GM12873 (cell line): ENCODE results near the gene EPB41L2.

Source experiments
- TF ChIP-seq, protein P1 (sequence below): IDR thresholded peaks from 2 replicates; pipeline ENCODE4 v1.5.1; 2012; ENCODE audit warnings: low read depth, mild to moderate bottlenecking, moderate library complexity, low read length, control low read depth; ENCODE audit not compliant: insufficient read depth; ENCODE audit errors: missing control alignments

EPB41L2 gene

DNA sequence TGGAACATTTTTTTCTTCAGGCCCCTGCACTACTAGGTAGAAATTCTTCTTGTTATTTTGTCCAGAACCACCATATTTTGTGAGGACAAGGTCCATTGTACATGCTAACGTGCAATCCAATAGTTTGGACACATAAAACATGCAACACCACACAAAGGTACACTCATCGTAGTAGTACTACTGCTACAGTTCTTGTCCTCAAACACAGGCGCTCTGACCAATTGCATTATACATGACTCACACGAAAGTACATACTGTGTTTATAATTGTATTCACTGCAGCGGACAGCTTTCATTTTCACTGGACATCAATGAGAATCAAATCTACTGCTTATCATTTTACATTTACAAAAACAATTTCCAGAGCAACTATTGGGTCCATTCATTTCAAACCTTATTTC is 251.1 kb downstream of the EPB41L2 start:
- TF ChIP-seq, protein P1, sequence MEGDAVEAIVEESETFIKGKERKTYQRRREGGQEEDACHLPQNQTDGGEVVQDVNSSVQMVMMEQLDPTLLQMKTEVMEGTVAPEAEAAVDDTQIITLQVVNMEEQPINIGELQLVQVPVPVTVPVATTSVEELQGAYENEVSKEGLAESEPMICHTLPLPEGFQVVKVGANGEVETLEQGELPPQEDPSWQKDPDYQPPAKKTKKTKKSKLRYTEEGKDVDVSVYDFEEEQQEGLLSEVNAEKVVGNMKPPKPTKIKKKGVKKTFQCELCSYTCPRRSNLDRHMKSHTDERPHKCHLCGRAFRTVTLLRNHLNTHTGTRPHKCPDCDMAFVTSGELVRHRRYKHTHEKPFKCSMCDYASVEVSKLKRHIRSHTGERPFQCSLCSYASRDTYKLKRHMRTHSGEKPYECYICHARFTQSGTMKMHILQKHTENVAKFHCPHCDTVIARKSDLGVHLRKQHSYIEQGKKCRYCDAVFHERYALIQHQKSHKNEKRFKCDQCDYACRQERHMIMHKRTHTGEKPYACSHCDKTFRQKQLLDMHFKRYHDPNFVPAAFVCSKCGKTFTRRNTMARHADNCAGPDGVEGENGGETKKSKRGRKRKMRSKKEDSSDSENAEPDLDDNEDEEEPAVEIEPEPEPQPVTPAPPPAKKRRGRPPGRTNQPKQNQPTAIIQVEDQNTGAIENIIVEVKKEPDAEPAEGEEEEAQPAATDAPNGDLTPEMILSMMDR = no peak

DNA sequence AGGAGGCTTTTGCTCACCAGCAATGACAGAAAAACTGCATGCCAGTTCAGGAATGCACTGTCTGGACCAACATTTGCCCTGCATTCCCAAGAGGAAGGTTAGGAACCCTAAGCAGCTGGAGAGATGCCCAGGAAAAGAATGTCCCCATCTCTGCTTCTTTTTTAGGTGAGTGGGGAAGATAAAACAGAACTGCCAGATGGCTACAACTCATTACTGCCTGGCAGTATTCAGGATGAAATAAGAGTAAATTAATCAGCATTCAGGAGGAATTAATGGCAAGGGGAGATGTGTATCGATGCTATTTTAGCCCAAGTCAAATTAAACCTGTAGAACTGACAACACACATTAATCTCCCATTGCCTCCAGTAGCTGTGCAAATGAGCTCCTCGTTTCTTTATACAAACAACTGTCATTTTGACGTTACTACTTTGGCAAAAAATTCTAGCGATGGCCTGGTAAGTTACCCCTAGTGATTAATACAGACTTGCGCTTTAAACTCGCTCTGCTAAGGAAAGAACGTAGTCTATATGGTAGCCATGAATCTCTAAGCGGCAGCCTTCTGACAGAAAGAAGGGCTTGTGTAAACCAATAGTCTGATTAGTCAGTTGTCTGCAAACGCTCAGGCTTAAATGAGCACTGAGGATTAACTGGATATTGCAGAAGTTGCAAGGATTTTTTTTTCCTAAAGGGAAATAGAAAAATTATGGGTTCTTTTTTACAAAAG is 252.6 kb downstream of the EPB41L2 start:
- TF ChIP-seq, protein P1 = no peak

DNA sequence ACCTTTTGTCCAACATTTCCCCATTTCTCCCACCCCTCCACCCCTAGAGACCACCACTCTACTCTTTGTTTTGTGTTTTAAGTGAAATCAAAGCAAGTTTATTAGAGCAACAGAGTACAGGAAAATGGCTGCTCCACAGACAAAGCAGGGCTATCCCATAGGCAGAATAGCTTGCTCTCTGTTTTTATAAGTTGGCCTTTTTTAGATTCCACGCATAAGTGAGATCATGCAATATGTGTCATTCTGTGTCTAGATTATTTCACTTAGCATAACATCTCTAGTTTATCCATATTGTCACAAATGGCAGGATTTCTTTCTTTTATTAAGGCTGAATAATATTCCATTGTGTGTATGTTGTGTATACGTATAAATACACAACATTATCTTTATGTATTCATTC is 266.0 kb downstream of the EPB41L2 start:
- TF ChIP-seq, protein P1 = no peak

DNA sequence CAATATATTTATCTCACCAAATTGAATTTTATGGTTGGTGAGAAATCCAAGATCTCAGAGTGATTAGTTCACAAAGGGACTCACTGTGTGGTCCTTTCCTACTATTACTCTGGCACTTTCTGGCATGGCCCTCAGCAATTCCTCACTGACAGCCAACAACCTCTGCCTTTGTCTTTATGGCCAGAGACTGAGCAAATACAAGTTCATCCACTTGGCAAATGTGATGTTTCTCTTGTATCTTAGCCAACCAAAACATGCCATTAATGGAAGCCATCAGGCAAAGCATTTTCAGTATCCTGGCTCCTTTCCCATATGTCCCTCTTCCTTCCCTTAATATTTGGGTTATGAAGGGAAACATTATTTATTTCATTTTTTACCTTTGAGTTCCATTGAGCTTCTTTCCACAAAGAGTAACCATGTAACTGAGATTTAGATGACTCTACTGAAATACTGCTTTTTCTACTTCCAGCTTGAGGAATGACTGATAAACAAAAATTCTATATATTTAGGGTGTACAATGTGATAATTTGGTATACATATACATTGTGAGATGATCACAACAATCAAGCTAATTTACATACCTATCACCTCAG is 266.6 kb downstream of the EPB41L2 start:
- TF ChIP-seq, protein P1 = no peak

DNA sequence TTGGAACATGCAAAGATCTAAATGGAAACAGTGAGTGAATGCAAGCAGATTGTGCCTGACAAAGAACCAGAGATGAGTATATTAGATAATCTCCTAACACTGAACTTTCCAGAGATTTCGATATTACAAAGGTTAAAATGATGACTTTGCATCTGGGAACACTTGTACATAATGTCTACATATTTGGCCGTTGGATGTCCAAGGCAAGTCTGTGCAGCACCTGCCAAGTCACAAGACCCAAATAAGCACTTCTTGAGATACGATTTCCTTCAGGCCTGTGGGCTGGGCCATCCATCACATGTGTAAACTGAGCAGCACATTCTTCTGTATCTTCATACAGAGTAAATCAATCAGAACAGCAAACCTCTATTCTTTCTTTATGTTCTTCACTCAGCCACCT is 268.3 kb downstream of the EPB41L2 start:
- TF ChIP-seq, protein P1 = no peak

DNA sequence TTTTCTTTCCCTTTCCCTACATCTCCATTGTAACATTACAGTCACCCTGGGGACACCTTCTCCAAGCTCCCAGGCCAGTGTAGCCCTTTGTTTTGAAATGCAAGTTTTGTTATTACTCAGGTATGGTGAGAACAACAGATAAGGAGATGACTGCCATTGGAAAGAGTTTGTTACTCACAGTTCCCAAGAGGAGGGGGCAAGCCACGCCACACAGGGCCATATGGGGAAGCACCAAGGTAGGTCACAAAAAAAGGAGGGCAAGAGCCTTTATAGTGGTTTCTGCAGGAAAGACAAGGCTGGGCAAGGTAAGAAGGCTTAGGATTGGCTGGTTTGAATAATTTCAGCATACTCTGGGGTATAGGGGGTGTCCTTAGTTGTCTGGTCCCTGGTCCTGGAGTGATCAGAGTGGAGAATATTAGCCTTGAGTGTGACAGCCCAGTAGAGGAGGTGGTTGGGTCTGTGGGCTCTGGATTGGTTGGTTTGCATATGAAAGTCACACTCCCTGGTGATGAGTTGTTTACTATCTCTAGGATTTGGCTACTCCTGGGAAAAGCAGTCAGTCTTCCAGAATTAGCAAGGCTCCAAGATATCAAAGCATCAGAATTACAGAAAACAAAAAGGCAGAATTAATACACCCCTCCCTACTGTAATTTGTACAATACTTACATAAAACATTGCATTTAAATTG is 268.9 kb downstream of the EPB41L2 start:
- TF ChIP-seq, protein P1 = no peak
